Gastroesophageal sphincter (tissue), 3 donors: ENCODE data around the gene CERS3.

ENCODE experiments used
- CTCF ChIP-seq, 4 experiments: fragments of 200-600 bp in 2 of 4; fragments of 450-650 bp in 2 of 4; sonication (generic) in 1 of 4; IDR thresholded peaks; one replicate each; pipeline ENCODE4 v1.5.1; 2017 to 2019; ENCODE audit warnings: antibody characterized with exemption in 4 of 4, mild to moderate bottlenecking in 2 of 4, moderate library complexity in 2 of 4
- POLR2AphosphoS5 ChIP-seq: sonication (generic); formaldehyde crosslinking; IDR thresholded peaks from one replicate; pipeline ENCODE4 v1.6.1; 2017; ENCODE audit warnings: antibody characterized with exemption

- no peak for TF ChIP-seq POLR2AphosphoS5
- no peak for TF ChIP-seq CTCF (IDR thresholded peaks at IDR 0.05)
Observed at GRCh38 chr15:100439514-100439913, 89.2 kb downstream of the CERS3 start.
